Peyer's patch (tissue), 4 donors: ENCODE results near the gene ZNFX1.

Experiments used
- POLR2A ChIP-seq, 2 donors: fragments of 450-650 bp; IDR thresholded peaks; one replicate each; pipeline ENCODE4 v1.5.1; 2017; ENCODE audit warnings: antibody characterized with exemption in 2 of 2, mild to moderate bottlenecking in 2 of 2, moderate library complexity in 2 of 2
- TF ChIP-seq, protein P1 (sequence below), 6 experiments: fragments of 450-650 bp in 4 of 6; fragments of 200-600 bp in 2 of 6; sonication (generic) in 1 of 6; IDR thresholded peaks; one replicate each; pipeline ENCODE4 v1.5.1; 2017 to 2019; ENCODE audit warnings: antibody characterized with exemption in 6 of 6, mild to moderate bottlenecking in 3 of 6, moderate library complexity in 1 of 6

DNA sequence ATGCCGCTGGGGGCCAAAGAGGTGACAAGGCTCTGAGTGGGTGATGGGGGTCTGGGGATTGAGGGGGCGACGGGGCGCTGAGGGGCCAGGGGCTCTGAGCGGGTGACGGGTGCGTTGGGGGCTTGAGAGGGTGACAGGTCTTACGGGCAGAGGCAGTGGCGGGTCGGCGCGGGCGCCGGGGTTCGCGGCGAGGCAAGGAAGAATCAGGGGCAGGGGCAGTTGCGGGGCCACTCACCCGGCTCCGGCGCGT, 146 bp downstream of the ZNFX1 start:
- peak in 1 of 2 donors; percentile 93 for TF ChIP-seq POLR2A (IDR thresholded peaks at IDR 0.05)
- TF ChIP-seq, protein P1, sequence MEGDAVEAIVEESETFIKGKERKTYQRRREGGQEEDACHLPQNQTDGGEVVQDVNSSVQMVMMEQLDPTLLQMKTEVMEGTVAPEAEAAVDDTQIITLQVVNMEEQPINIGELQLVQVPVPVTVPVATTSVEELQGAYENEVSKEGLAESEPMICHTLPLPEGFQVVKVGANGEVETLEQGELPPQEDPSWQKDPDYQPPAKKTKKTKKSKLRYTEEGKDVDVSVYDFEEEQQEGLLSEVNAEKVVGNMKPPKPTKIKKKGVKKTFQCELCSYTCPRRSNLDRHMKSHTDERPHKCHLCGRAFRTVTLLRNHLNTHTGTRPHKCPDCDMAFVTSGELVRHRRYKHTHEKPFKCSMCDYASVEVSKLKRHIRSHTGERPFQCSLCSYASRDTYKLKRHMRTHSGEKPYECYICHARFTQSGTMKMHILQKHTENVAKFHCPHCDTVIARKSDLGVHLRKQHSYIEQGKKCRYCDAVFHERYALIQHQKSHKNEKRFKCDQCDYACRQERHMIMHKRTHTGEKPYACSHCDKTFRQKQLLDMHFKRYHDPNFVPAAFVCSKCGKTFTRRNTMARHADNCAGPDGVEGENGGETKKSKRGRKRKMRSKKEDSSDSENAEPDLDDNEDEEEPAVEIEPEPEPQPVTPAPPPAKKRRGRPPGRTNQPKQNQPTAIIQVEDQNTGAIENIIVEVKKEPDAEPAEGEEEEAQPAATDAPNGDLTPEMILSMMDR (IDR thresholded peaks at IDR 0.05): no peak
